ENCODE results near the gene UBXN6. TPM values are rescaled to one million over a fixed set of nuclear protein-coding genes. Genes with fewer than 3 reads are reported as not detected.

Gene UBXN6
- total and polyA plus RNA-seq, 7 donors = 110 to 274 (median 134) TPM

GRCh38 chr19:4499855-4500254, 42.3 kb upstream of the UBXN6 start:
- no peaks in the 10 kb centered on the region for H3K9me3 ChIP-seq
- no peaks in the 10 kb centered on the region for H3K27me3 ChIP-seq (ENCODE audit: insufficient read depth in 3 of 3, low read length in 2 of 3)
- no peak overlapping the region for H3K4me3 ChIP-seq
- no peak for TF ChIP-seq CTCF (IDR thresholded peaks at IDR 0.05)
- H3K4me1 ChIP-seq = peaks cover 1% of the 10 kb centered on the region
- WGBS, 3 donors = 88 to 94% (median 89%) methylated on average over 11 to 15 of the region's 15 CpGs
- H3K36me3 ChIP-seq (ENCODE audit: insufficient read depth in 1 of 2, low read depth in 1 of 2) = peaks cover 0 to 90% of the 10 kb centered on the region in 2 donors
- DNase-seq (peak in 1 of 2 donors; percentile 53), ATAC-seq (peak in 2 of 4 donors; percentile 7 to 8)
- intact Hi-C loops (cut with DNase I) = no loop called here
- H3K27ac ChIP-seq = no peak overlapping the region

- no peak overlapping the region for H3K4me3 ChIP-seq
- intact Hi-C loops (cut with DNase I) = no loop called here
- no peak for DNase-seq
- H3K27ac ChIP-seq = no peak overlapping the region
- H3K4me1 ChIP-seq = no peaks in the 10 kb centered on the region
- H3K36me3 ChIP-seq (ENCODE audit: insufficient read depth in 1 of 2, low read depth in 1 of 2) = peaks cover 3 to 90% of the 10 kb centered on the region in 2 donors
- ATAC-seq = no peak
- 92 to 94% (median 94%) methylated on average over 23 of the region's 23 CpGs for WGBS, 3 donors
- no peak for TF ChIP-seq CTCF (IDR thresholded peaks at IDR 0.05)
- H3K27me3 ChIP-seq (ENCODE audit: insufficient read depth in 3 of 3, low read length in 2 of 3) = no peaks in the 10 kb centered on the region
- no peaks in the 10 kb centered on the region for H3K9me3 ChIP-seq
These were observed 41.7 kb upstream of the UBXN6 start for GRCh38 chr19:4499318-4499717.

GRCh38 chr19:4498694-4499093, 41.1 kb upstream of the UBXN6 start:
- Histone ChIP-seq H3K4me1 (no peaks in the 10 kb centered on the region), H3K4me3 (no peak overlapping the region), H3K36me3 (ENCODE audit: insufficient read depth in 1 of 2, low read depth in 1 of 2) (peaks cover 4 to 91% of the 10 kb centered on the region in 2 donors), H3K9me3 (no peaks in the 10 kb centered on the region), H3K27ac (no peak overlapping the region), H3K27me3 (ENCODE audit: insufficient read depth in 3 of 3, low read length in 2 of 3) (no peaks in the 10 kb centered on the region)
- 96 to 97% (median 96%) methylated on average over 12 of the region's 12 CpGs for WGBS, 3 donors
- ATAC-seq = no peak
- intact Hi-C loops (cut with DNase I) = no loop called here
- no peak for TF ChIP-seq CTCF (IDR thresholded peaks at IDR 0.05)
- DNase-seq = no peak

GRCh38 chr19:4497770-4498389, 40.3 kb upstream of the UBXN6 start:
- no peak for TF ChIP-seq CTCF (IDR thresholded peaks at IDR 0.05)

GRCh38 chr19:4496304-4496703, 38.7 kb upstream of the UBXN6 start:
- Histone ChIP-seq H3K27ac (no peak overlapping the region), H3K36me3 (ENCODE audit: insufficient read depth in 1 of 2, low read depth in 1 of 2) (peaks cover 4 to 82% of the 10 kb centered on the region in 2 donors), H3K4me3 (no peak overlapping the region), H3K9me3 (no peaks in the 10 kb centered on the region), H3K4me1 (no peaks in the 10 kb centered on the region), H3K27me3 (ENCODE audit: insufficient read depth in 3 of 3, low read length in 2 of 3) (no peaks in the 10 kb centered on the region)
- intact Hi-C loops (cut with DNase I) = no loop called here
- no peak for TF ChIP-seq CTCF (IDR thresholded peaks at IDR 0.05)
- WGBS, 3 donors = 84 to 89% (median 89%) methylated on average over 16 to 18 of the region's 18 CpGs
- ATAC-seq (no peak), DNase-seq (peak in 1 of 2 donors; percentile 54)

More at GRCh38 chr19:4497770-4498389, 40.3 kb upstream of the UBXN6 start:
- Histone ChIP-seq H3K36me3 (ENCODE audit: insufficient read depth in 1 of 2, low read depth in 1 of 2) (peaks cover 4 to 88% of the 10 kb centered on the region in 2 donors), H3K27me3 (ENCODE audit: insufficient read depth in 3 of 3, low read length in 2 of 3) (no peaks in the 10 kb centered on the region), H3K27ac (no peak overlapping the region), H3K4me1 (no peaks in the 10 kb centered on the region), H3K4me3 (no peak overlapping the region), H3K9me3 (no peaks in the 10 kb centered on the region)
- peak in 1 of 2 donors; percentile 55 for DNase-seq
- 87 to 89% (median 88%) methylated on average over 22 to 25 of the region's 25 CpGs for WGBS, 3 donors
- intact Hi-C loops (cut with DNase I) = no loop called here
- no peak for ATAC-seq

All from psoas muscle (tissue), 8 donors.